GM06990 (cell line): ENCODE data around the gene PSMD4.
"Not testable (repeated sequence)": the region's sequence is repeated elsewhere in the genome, so short reads cannot be mapped to it uniquely, and the experiment has no call there.

ENCODE experiments used
- DNase-seq: peaks from one replicate; pipeline ENCODE4 v3.0.0-alpha.2; 2011; ENCODE audit not compliant: insufficient read length; ENCODE audit errors: extremely low read depth
- H3K27me3 ChIP-seq: replicated peaks from 2 replicates; pipeline ENCODE4 v1.6.0; 2011; ENCODE audit warnings: low read length; ENCODE audit not compliant: control insufficient read depth, insufficient read depth
- H3K36me3 ChIP-seq: 2 replicates; pipeline ENCODE4 v1.5.1; 2011; ENCODE audit warnings: low read length; ENCODE audit not compliant: control insufficient read depth, insufficient read depth
- H3K4me3 ChIP-seq: replicated peaks from 2 replicates; pipeline ENCODE4 v1.5.1; 2011; ENCODE audit warnings: low read depth, mild to moderate bottlenecking, control low read depth, low read length
- CTCF ChIP-seq: IDR thresholded peaks from 2 replicates; pipeline ENCODE4 v1.5.1; 2011; ENCODE audit warnings: low read length, control low read depth, mild to moderate bottlenecking, inconsistent platforms; ENCODE audit not compliant: insufficient read depth, poor library complexity, severe bottlenecking

Gene PSMD4

GRCh38 chr1:151254217-151255213 lies at the start of gene PSMD4:
PSMD4 (plus strand) TSS chr1:151254734; CDS start chr1:151254783, 49 bp downstream.
- DNase-seq, result peak; percentile 92
- H3K27me3 ChIP-seq, result no peaks in the 10 kb centered on the region
- no peaks in the 10 kb centered on the region; the same call in none of the 2 replicates for H3K36me3 ChIP-seq
- peak within 1 kb of the TSS; percentile 70 for H3K4me3 ChIP-seq
- no peak for TF ChIP-seq CTCF

- not testable (repeated sequence) for H3K27me3 ChIP-seq, DNase-seq, H3K4me3 ChIP-seq
- H3K36me3 ChIP-seq, result peaks cover 10% of the 10 kb centered on the region
Observed at GRCh38 chr1:151205381-151205965, 49.1 kb upstream of the PSMD4 start.

GRCh38 chr1:151210830-151211229 lies 43.7 kb upstream of the PSMD4 start:
- H3K36me3 ChIP-seq, result peaks cover 5% of the 10 kb centered on the region
- H3K27me3 ChIP-seq, result no peaks in the 10 kb centered on the region
- no peak for DNase-seq
- H3K4me3 ChIP-seq, result no peak overlapping the region
- no peak for TF ChIP-seq CTCF

- Histone ChIP-seq H3K4me3 (no peak overlapping the region), H3K36me3 (peaks cover 5% of the 10 kb centered on the region), H3K27me3 (no peaks in the 10 kb centered on the region)
- TF ChIP-seq CTCF, result no peak
- DNase-seq, result no peak
Observed at GRCh38 chr1:151211972-151212705, 42.4 kb upstream of the PSMD4 start.

- no peak overlapping the region for H3K4me3 ChIP-seq
- no peak for TF ChIP-seq CTCF
- no peaks in the 10 kb centered on the region for H3K27me3 ChIP-seq
- H3K36me3 ChIP-seq, result peaks cover 5% of the 10 kb centered on the region
- DNase-seq, result no peak
Observed at GRCh38 chr1:151213560-151213959, 41.0 kb upstream of the PSMD4 start.
